Mesenchymal stem cell (in vitro differentiated cells and primary cell): ENCODE measurements around the gene ELOVL6.

ENCODE experiments used
- DNase-seq: peaks from one replicate; pipeline ENCODE4 v3.0.0-alpha.2; 2013
- H2AFZ ChIP-seq: one replicate; pipeline ENCODE4 v1.6.1; 2013; ENCODE audit warnings: low read depth, mild to moderate bottlenecking, control low read depth, inconsistent platforms, low read length, moderate library complexity
- H2AK5ac ChIP-seq: 2 replicates; pipeline ENCODE4 v1.6.1; 2013; ENCODE audit warnings: low read length, moderate library complexity, mild to moderate bottlenecking, inconsistent platforms; ENCODE audit not compliant: severe bottlenecking
- H2BK120ac ChIP-seq: one replicate; pipeline ENCODE4 v1.6.1; 2013; ENCODE audit warnings: low read depth, mild to moderate bottlenecking, inconsistent platforms, low read length, moderate library complexity
- H2BK12ac ChIP-seq, 2 experiments: one replicate each; pipeline ENCODE4 v1.6.1; 2013; ENCODE audit warnings: inconsistent platforms in 2 of 2, low read length in 2 of 2, mild to moderate bottlenecking in 2 of 2, moderate library complexity in 2 of 2, control low read depth in 1 of 2
- H2BK15ac ChIP-seq: one replicate; pipeline ENCODE4 v1.6.1; 2013; ENCODE audit warnings: mild to moderate bottlenecking, low read depth, inconsistent platforms; ENCODE audit not compliant: poor library complexity, severe bottlenecking
- H2BK5ac ChIP-seq: 2 replicates; pipeline ENCODE4 v1.6.1; 2013; ENCODE audit warnings: low read depth, mild to moderate bottlenecking, low read length, control low read depth, inconsistent platforms; ENCODE audit not compliant: poor library complexity, severe bottlenecking
- H3K14ac ChIP-seq, 2 experiments: one replicate each; pipeline ENCODE4 v1.6.1; 2013; ENCODE audit warnings: inconsistent platforms in 2 of 2, low read length in 2 of 2, control low read depth in 1 of 2, mild to moderate bottlenecking in 1 of 2, moderate library complexity in 1 of 2
- H3K18ac ChIP-seq, 2 experiments: one replicate each; pipeline ENCODE4 v1.6.1; 2013; ENCODE audit warnings: inconsistent platforms in 2 of 2, low read length in 2 of 2, control low read depth in 1 of 2, low read depth in 1 of 2, mild to moderate bottlenecking in 1 of 2
- H3K23ac ChIP-seq, 2 experiments: one replicate each; pipeline ENCODE4 v1.6.1; 2013; ENCODE audit warnings: inconsistent platforms in 2 of 2, low read length in 2 of 2, mild to moderate bottlenecking in 2 of 2, moderate library complexity in 2 of 2, control low read depth in 1 of 2
- H3K27ac ChIP-seq: 2 replicates; pipeline ENCODE4 v1.5.1; 2013; ENCODE audit warnings: mild to moderate bottlenecking, moderate library complexity, low read length, control low read depth, inconsistent platforms; ENCODE audit not compliant: poor library complexity, severe bottlenecking
- H3K27me3 ChIP-seq, 2 experiments: 2 replicates each; pipeline versions ENCODE4 v1.6.1 to v1.7.0; 2013; ENCODE audit warnings: low read length in 2 of 2, mild to moderate bottlenecking in 2 of 2, moderate library complexity in 2 of 2, control low read depth in 1 of 2, inconsistent platforms in 1 of 2; ENCODE audit not compliant: control insufficient read depth in 1 of 2, insufficient read depth in 1 of 2
- H3K36me3 ChIP-seq, 2 experiments: 2 replicates each; pipeline versions ENCODE4 v1.6.1 to v1.7.0; 2013; ENCODE audit warnings: low read length in 2 of 2, control low read depth in 1 of 2, inconsistent platforms in 1 of 2, low read depth in 1 of 2, mild to moderate bottlenecking in 1 of 2; ENCODE audit not compliant: insufficient read depth in 2 of 2, control insufficient read depth in 1 of 2
- H3K4ac ChIP-seq, 2 experiments: one replicate each; pipeline ENCODE4 v1.6.1; 2013; ENCODE audit warnings: inconsistent platforms in 2 of 2, low read length in 2 of 2, mild to moderate bottlenecking in 2 of 2, moderate library complexity in 2 of 2, control low read depth in 1 of 2, low read depth in 1 of 2
- H3K4me1 ChIP-seq: 2 replicates; pipeline ENCODE4 v1.6.1; 2013; ENCODE audit warnings: low read depth, low read length, control low read depth; ENCODE audit not compliant: control insufficient read depth, insufficient read depth
- H3K4me2 ChIP-seq: 2 replicates; pipeline ENCODE4 v1.6.1; 2013; ENCODE audit warnings: low read length, mild to moderate bottlenecking, inconsistent platforms; ENCODE audit not compliant: poor library complexity, severe bottlenecking
- H3K4me3 ChIP-seq, 2 experiments: 2 replicates each; pipeline versions ENCODE4 v1.5.1 to v1.7.0; 2013; ENCODE audit warnings: low read length in 2 of 2, mild to moderate bottlenecking in 2 of 2, control low read depth in 1 of 2, low read depth in 1 of 2; ENCODE audit not compliant: insufficient read depth in 1 of 2
- H3K79me1 ChIP-seq: replicated peaks from 2 replicates; pipeline ENCODE4 v1.6.1; 2013; ENCODE audit warnings: mild to moderate bottlenecking, control low read depth, low read length, inconsistent platforms; ENCODE audit not compliant: poor library complexity, severe bottlenecking
- H3K9ac ChIP-seq: 2 replicates; pipeline ENCODE4 v1.7.0; 2013; ENCODE audit warnings: mild to moderate bottlenecking, low read length, moderate library complexity
- H3K9me3 ChIP-seq: 2 replicates; pipeline ENCODE4 v1.7.0; 2013; ENCODE audit warnings: mild to moderate bottlenecking, low read length; ENCODE audit not compliant: control insufficient read depth
- H4K8ac ChIP-seq: one replicate; pipeline ENCODE4 v1.6.1; 2013; ENCODE audit warnings: inconsistent platforms, mild to moderate bottlenecking, low read length, moderate library complexity
- H4K91ac ChIP-seq: one replicate; pipeline ENCODE4 v1.6.1; 2013; ENCODE audit warnings: mild to moderate bottlenecking, low read length, inconsistent platforms
- WGBS: methylation state at CpG from one replicate; pipeline ENCODE4 v1.1.7; 2013; ENCODE audit warnings: mixed read lengths; 5-methylcytosine and 5-hydroxymethylcytosine counted together

Gene ELOVL6

GRCh38 chr4:110005461-110006056 is 192.9 kb downstream of the ELOVL6 start:
- Histone ChIP-seq H3K27me3 (no peaks in the 10 kb centered on the region), H3K9me3 (no peaks in the 10 kb centered on the region), H3K4ac (no peak overlapping the region), H3K4me3 (no peak overlapping the region), H3K23ac (no peak overlapping the region), H2BK5ac (no peak overlapping the region), H2BK15ac (no peak overlapping the region), H4K8ac (no peak overlapping the region), H4K91ac (no peak overlapping the region), H3K4me1 (no peaks in the 10 kb centered on the region), H3K9ac (no peak overlapping the region), H2BK12ac (no peak overlapping the region), H2BK120ac (no peak overlapping the region), H3K79me1 (no peaks in the 10 kb centered on the region), H2AFZ (no peak overlapping the region), H3K36me3 (no peaks in the 10 kb centered on the region), H3K14ac (no peak overlapping the region), H3K4me2 (no peak overlapping the region), H3K18ac (no peak overlapping the region), H2AK5ac (peak overlapping the region; percentile 37), H3K27ac (no peak overlapping the region)
- WGBS, result 17% methylated on average over 1 of the region's 1 CpG
- DNase-seq, result peak; percentile 78

GRCh38 chr4:110004556-110004955 is 193.9 kb downstream of the ELOVL6 start:
- H4K8ac ChIP-seq, result no peak overlapping the region
- H4K91ac ChIP-seq, result no peak overlapping the region
- no peak overlapping the region for H3K9ac ChIP-seq
- H3K4ac ChIP-seq, result no peak overlapping the region
- no peak overlapping the region for H2AK5ac ChIP-seq
- H3K14ac ChIP-seq, result no peak overlapping the region
- H3K27me3 ChIP-seq, result no peaks in the 10 kb centered on the region
- H3K4me2 ChIP-seq, result no peak overlapping the region
- H2BK15ac ChIP-seq, result no peak overlapping the region
- H3K36me3 ChIP-seq, result no peaks in the 10 kb centered on the region
- H3K4me3 ChIP-seq, result no peak overlapping the region
- no peak overlapping the region for H2BK120ac ChIP-seq
- 100% methylated on average over 1 of the region's 1 CpG for WGBS
- H3K27ac ChIP-seq, result no peak overlapping the region
- H2BK5ac ChIP-seq, result no peak overlapping the region
- H2BK12ac ChIP-seq, result no peak overlapping the region
- H3K79me1 ChIP-seq, result no peaks in the 10 kb centered on the region
- H2AFZ ChIP-seq, result no peak overlapping the region
- H3K23ac ChIP-seq, result no peak overlapping the region
- H3K4me1 ChIP-seq, result peaks cover under 1% of the 10 kb centered on the region
- H3K9me3 ChIP-seq, result no peaks in the 10 kb centered on the region
- DNase-seq, result no peak
- no peak overlapping the region for H3K18ac ChIP-seq

GRCh38 chr4:110003401-110004187 is 194.8 kb downstream of the ELOVL6 start:
- H3K23ac ChIP-seq, result no peak overlapping the region
- 92% methylated on average over 6 of the region's 6 CpGs for WGBS
- H3K79me1 ChIP-seq, result no peaks in the 10 kb centered on the region
- no peak overlapping the region for H4K8ac ChIP-seq
- H3K9me3 ChIP-seq, result no peaks in the 10 kb centered on the region
- no peak overlapping the region for H2BK15ac ChIP-seq
- H2AK5ac ChIP-seq, result no peak overlapping the region
- DNase-seq, result no peak
- no peak overlapping the region for H2AFZ ChIP-seq
- H3K27ac ChIP-seq, result no peak overlapping the region
- peaks cover 2% of the 10 kb centered on the region for H3K4me1 ChIP-seq
- H3K14ac ChIP-seq, result no peak overlapping the region
- H3K4me2 ChIP-seq, result no peak overlapping the region
- H3K4ac ChIP-seq, result no peak overlapping the region
- no peak overlapping the region for H2BK120ac ChIP-seq
- no peak overlapping the region for H4K91ac ChIP-seq
- no peak overlapping the region for H2BK12ac ChIP-seq
- no peak overlapping the region for H2BK5ac ChIP-seq
- no peaks in the 10 kb centered on the region for H3K36me3 ChIP-seq
- no peak overlapping the region for H3K9ac ChIP-seq
- H3K18ac ChIP-seq, result no peak overlapping the region
- no peak overlapping the region for H3K4me3 ChIP-seq
- H3K27me3 ChIP-seq, result no peaks in the 10 kb centered on the region

GRCh38 chr4:110002326-110002725 is 196.1 kb downstream of the ELOVL6 start:
- no peak for DNase-seq
- 100% methylated on average over 2 of the region's 3 CpGs for WGBS
- Histone ChIP-seq H3K27me3 (no peaks in the 10 kb centered on the region), H4K91ac (no peak overlapping the region), H3K79me1 (no peaks in the 10 kb centered on the region), H3K27ac (no peak overlapping the region), H2AFZ (no peak overlapping the region), H2BK120ac (no peak overlapping the region), H2BK12ac (no peak overlapping the region), H3K14ac (no peak overlapping the region), H3K4me1 (peaks cover 2% of the 10 kb centered on the region), H3K9me3 (no peaks in the 10 kb centered on the region), H3K36me3 (no peaks in the 10 kb centered on the region), H2BK15ac (no peak overlapping the region), H3K18ac (no peak overlapping the region), H2BK5ac (no peak overlapping the region), H2AK5ac (no peak overlapping the region), H4K8ac (no peak overlapping the region), H3K9ac (no peak overlapping the region), H3K23ac (no peak overlapping the region), H3K4me3 (no peak overlapping the region), H3K4me2 (no peak overlapping the region), H3K4ac (no peak overlapping the region)
